GM10248 (cell line): Measurements from ENCODE around the gene PTPRN2.
"Not testable (repeated sequence)": the region's sequence is repeated elsewhere in the genome, so short reads cannot be mapped to it uniquely, and the experiment has no call there.

Source experiments
- CTCF ChIA-PET: fragments of 300-600 bp; sonication (Branson Sonifier 250); formaldehyde crosslinking; extraction: SDS; loops from one replicate; lab custom pipeline; 2021; ENCODE audit warnings: antibody characterized with exemption; lab: Yijun Ruan, JAX
- POLR2A ChIA-PET: fragments of 350-650 bp; sonication (Branson Sonifier 250); formaldehyde crosslinking; extraction: SDS; loops from one replicate; lab custom pipeline; 2020; ENCODE audit warnings: antibody characterized with exemption; lab: Yijun Ruan, JAX
- DNase-seq: peaks from one replicate; pipeline ENCODE4 v3.0.0; 2012; ENCODE audit errors: extremely low spot score
- CTCF ChIP-seq: IDR thresholded peaks from 2 replicates; pipeline ENCODE4 v1.5.1; 2012; ENCODE audit warnings: mild to moderate bottlenecking, low read depth; ENCODE audit errors: extremely low read depth, missing control alignments, control extremely low read depth

The PTPRN2 gene

GRCh38 chr7:158331826-158332450 lies 255.7 kb downstream of the PTPRN2 start:
- CTCF ChIA-PET, DNase-seq, POLR2A ChIA-PET: not testable (repeated sequence)

- DNase-seq, result no peak
- POLR2A ChIA-PET, result no interaction called here
- CTCF ChIA-PET, result no interaction called here
- TF ChIP-seq CTCF, result no peak
Observed at GRCh38 chr7:158329686-158330085, 257.9 kb downstream of the PTPRN2 start.

DNA sequence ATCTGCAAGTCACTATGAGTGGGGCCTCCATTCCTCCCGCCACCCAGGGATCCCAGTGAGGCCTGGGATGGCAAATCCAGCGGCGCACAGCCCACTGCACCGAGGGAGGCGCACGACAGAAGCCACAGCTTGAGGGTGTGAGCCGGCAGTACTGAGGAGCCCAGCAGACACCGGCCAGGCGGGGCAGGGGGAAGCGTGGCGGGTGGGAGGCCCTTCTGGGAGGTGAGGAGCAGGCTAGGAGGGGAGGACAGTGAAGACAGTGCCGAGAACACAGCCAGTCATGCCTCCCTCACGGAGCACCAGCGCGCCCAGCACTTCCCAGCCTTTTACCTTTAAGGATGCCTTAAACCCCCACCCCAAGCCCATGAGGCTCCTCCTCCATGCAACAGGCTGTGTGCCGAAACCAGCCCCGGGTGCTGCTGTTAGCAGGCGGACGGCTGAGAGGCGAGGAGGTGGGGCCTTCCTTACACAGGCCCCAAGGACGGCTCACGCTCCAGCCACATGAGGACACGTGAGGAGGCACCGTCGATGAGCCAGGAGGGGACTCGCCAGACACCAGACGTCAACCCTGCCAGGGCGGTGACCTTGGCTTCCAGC lies 258.5 kb downstream of the PTPRN2 start:
- TF ChIP-seq CTCF, result no peak
- ChIA-PET CTCF (no interaction called here), POLR2A (no interaction called here)
- no peak for DNase-seq

DNA sequence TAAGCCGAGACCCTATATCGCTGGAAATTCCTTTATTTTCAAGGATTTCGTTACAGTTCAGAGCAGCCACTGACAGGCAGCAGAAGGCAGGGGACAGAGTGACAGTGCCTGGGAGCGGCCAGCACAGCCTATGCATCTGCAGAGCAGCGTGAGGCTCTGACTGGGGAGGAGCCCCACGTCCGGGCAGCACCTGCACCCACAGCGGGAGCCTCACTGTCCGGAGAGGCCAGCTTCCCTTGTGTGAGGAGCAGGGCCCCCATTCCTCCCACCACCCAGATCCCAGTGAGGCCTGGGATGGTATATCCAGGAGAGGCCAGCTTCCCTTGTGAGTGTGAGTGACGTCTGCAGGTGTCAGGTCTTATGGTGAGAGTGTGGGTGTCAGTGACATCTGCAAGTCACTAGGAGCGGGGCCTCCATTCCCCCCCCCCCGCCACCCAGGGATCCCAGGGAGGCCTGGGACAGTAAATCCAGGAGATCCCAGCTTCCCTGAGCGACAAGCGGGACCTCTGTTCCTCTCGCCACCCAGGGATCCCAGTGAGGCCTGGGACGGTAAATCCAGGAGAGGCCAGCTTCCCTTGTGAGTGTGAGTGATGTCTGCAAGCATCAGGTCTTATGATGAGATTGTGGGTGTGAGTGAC lies 259.1 kb downstream of the PTPRN2 start:
- DNase-seq, result no peak
- CTCF ChIA-PET, result no interaction called here
- POLR2A ChIA-PET, result no interaction called here
- TF ChIP-seq CTCF, result no peak

- no peak for DNase-seq
Observed at GRCh38 chr7:158327571-158328180, 259.9 kb downstream of the PTPRN2 start.

DNA sequence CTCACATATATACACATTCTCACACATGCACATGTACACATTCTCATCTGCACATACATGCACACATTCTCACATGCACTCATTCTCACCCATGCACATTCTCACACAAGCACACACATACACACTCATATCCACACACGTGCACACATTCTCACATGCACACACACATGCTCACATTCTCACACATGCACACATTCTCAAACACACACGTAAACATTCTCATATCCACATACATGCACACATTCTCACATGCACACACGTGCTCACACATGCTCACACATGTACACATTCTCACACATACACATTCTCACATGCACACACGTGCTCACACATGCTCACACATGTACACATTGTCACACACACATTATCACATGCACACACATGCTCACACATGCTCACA lies 260.6 kb downstream of the PTPRN2 start:
- no peak for DNase-seq
- ChIA-PET POLR2A (no interaction called here), CTCF (no interaction called here)
- TF ChIP-seq CTCF, result no peak

More at GRCh38 chr7:158327571-158328180, 259.9 kb downstream of the PTPRN2 start:
- ChIA-PET POLR2A (no interaction called here), CTCF (no interaction called here)
- TF ChIP-seq CTCF, result no peak
